Raji (cell line): ENCODE results near the gene PPL.

Experiments
- POLR2A ChIP-seq: IDR thresholded peaks from 2 replicates; pipeline ENCODE4 v1.6.1; 2011; ENCODE audit warnings: low read depth, low read length, control low read depth; ENCODE audit not compliant: insufficient read depth

PPL gene

GRCh38 chr16:4968879-4969483, 32.0 kb upstream of the PPL start:
- TF ChIP-seq POLR2A = no peak

- TF ChIP-seq POLR2A = no peak
These were observed 29.9 kb upstream of the PPL start for GRCh38 chr16:4966736-4967453.

GRCh38 chr16:4962716-4963115, 25.8 kb upstream of the PPL start:
- TF ChIP-seq POLR2A = no peak

GRCh38 chr16:4960579-4960978, 23.6 kb upstream of the PPL start:
- TF ChIP-seq POLR2A = no peak

- TF ChIP-seq POLR2A = no peak
These were observed 21.8 kb upstream of the PPL start for GRCh38 chr16:4958510-4959438.

GRCh38 chr16:4957720-4958509, 21.0 kb upstream of the PPL start, which contains the start of gene SEC14L5:
Gene SEC14L5, plus strand, starts transcription at chr16:4958330. Its CDS starts 994 bp downstream, at chr16:4959324.
- TF ChIP-seq POLR2A = no peak

- no peak for TF ChIP-seq POLR2A
These were observed 20.4 kb upstream of the PPL start for GRCh38 chr16:4957420-4957719.

GRCh38 chr16:4954714-4955113, 17.8 kb upstream of the PPL start:
- TF ChIP-seq POLR2A = no peak

GRCh38 chr16:4949986-4950385, 13.0 kb upstream of the PPL start:
- TF ChIP-seq POLR2A = no peak

- TF ChIP-seq POLR2A = no peak
These were observed 12.2 kb upstream of the PPL start for GRCh38 chr16:4948903-4949766.

GRCh38 chr16:4947722-4948503, 11.0 kb upstream of the PPL start:
- no peak for TF ChIP-seq POLR2A

- TF ChIP-seq POLR2A = no peak
These were observed 10.0 kb upstream of the PPL start for GRCh38 chr16:4946917-4947316.
